Activated CD8-positive, alpha-beta T cell treated with anti-CD3 and anti-CD28 coated beads for 36 hours (primary cell): Measurements from ENCODE around the gene VGF. TPM values are rescaled to one million over a fixed set of nuclear protein-coding genes. Genes with fewer than 3 reads are reported as not detected.

Experiments used
- ATAC-seq: fragments of 200-7000 bp; cut with Tn5 transposase; one replicate; pipeline ENCODE4 v1.10.0; 2021; ENCODE audit warnings: mild to moderate bottlenecking, moderate library complexity
- CTCF ChIA-PET: fragments of 350-600 bp; sonication (Branson Sonifier 250); formaldehyde crosslinking; loops from one replicate; lab custom pipeline; 2021; ENCODE audit warnings: antibody characterized with exemption; lab: Charles Lee
- POLR2A ChIA-PET: fragments of 350-600 bp; sonication (Branson Sonifier 250); formaldehyde crosslinking; loops from one replicate; lab custom pipeline; 2021; ENCODE audit warnings: antibody characterized with exemption; lab: Charles Lee
- DNase-seq: peaks from one replicate; pipeline ENCODE4 v3.0.0-alpha.2; 2020
- H3K27ac Mint-ChIP-seq: one replicate; pipeline ENCODE4 v1.8.0; 2021; ENCODE audit warnings: mild to moderate bottlenecking, mixed read lengths
- H3K27me3 Mint-ChIP-seq: one replicate; pipeline ENCODE4 v1.8.0; 2021; ENCODE audit warnings: mixed read lengths
- H3K36me3 Mint-ChIP-seq: one replicate; pipeline ENCODE4 v1.8.0; 2021; ENCODE audit warnings: low read depth, mixed read lengths
- H3K4me1 Mint-ChIP-seq: one replicate; pipeline ENCODE4 v1.8.0; 2021; ENCODE audit warnings: low read depth, mixed read lengths
- H3K4me3 Mint-ChIP-seq: one replicate; pipeline ENCODE4 v1.8.0; 2021; ENCODE audit warnings: mild to moderate bottlenecking, moderate library complexity, mixed read lengths
- H3K9me3 Mint-ChIP-seq: one replicate; pipeline ENCODE4 v1.8.0; 2021; ENCODE audit warnings: mixed read lengths
- CTCF ChIP-seq: fragments of 200-600 bp; IDR thresholded peaks from one replicate; pipeline ENCODE4 v1.8.0; 2022; ENCODE audit warnings: antibody characterized with exemption, mild to moderate bottlenecking
- intact Hi-C: fragments of 100-400 bp; cut with micrococcal nuclease; formaldehyde crosslinking; loops from one replicate; pipeline ENCODE4 v1.10.0; 2022
- total RNA-seq, 2 experiments: library from RNA; stranded (reverse); gene quantifications; one replicate each; pipeline ENCODE4 v1.2.3, GENCODE V29; 2021

VGF gene
- total RNA-seq, 2 experiments from 2014 or later, result not detected

- Mint-ChIP-seq H3K36me3 (peaks cover 16% of the 10 kb centered on the region), H3K27me3 (peaks cover 39% of the 10 kb centered on the region), H3K4me1 (peaks cover 36% of the 10 kb centered on the region), H3K4me3 (peak overlapping the region; percentile 55), H3K27ac (no peak overlapping the region), H3K9me3 (no peaks in the 10 kb centered on the region)
- intact Hi-C loops, result no loop called here
- ChIA-PET POLR2A (interaction anchor here (0.9 to 1.5 kb wide), 3 partner anchors 9 to 29 kb away, joined by 3 to 5 read pairs (median 3); no protein-coding TSS in a partner anchor), CTCF (interaction anchor here (0.8 to 2.7 kb wide), 3 partner anchors 8 to 20 kb away, joined by 3 to 27 read pairs (median 3); no protein-coding TSS in a partner anchor)
- ATAC-seq (peak; percentile 3), DNase-seq (no peak)
- no peak for TF ChIP-seq CTCF
Observed at GRCh38 chr7:101163279-101164070, 1.9 kb downstream of the VGF start.

DNA sequence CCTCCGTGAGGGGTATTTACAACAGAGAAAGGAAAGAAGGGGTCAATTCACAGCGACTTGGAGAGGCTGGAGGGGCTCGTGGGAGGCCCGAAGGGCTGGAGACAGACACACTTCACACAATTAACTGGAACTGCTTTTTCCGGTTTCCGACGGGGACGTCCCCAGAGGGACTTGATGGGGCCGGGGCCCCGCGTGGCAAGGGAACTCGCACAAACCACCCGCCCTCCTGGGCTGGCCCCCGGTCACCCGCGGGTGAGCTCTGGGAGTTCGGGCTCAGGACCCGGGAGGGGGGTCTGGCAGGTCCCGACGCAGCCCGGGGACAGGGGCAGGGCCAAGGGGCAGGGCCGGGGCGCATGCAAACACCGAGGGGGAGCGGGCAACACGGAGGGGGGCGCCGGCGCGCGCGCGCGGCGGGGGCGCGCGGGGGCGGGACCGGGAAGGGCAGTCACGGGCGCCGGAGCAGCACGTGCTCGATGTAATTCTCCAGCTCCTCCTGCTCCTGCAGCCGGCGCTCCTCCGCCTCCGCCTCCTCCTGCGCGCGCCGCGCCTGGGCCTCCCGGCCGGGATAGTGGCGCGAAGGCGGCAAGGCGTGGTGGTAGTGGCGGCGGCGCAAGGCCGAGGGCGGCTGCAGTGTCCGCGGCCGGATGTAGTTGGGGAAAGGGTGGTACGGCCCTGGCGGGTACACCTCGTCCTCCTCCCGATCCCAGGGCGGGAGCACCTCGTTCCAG is 2.7 kb downstream of the VGF start:
- ChIA-PET CTCF (interaction anchor here (0.8 to 1.0 kb wide), 2 partner anchors 9 to 18 kb away, joined by 3 read pairs; no protein-coding TSS in a partner anchor), POLR2A (interaction anchor here (1.0 to 1.5 kb wide), 2 partner anchors 11 to 30 kb away, joined by 3 to 5 read pairs; no protein-coding TSS in a partner anchor)
- DNase-seq (no peak), ATAC-seq (no peak)
- intact Hi-C loops, result no loop called here
- H3K27me3 Mint-ChIP-seq, result peaks cover 31% of the 10 kb centered on the region
- H3K9me3 Mint-ChIP-seq, result no peaks in the 10 kb centered on the region
- H3K36me3 Mint-ChIP-seq, result peaks cover 20% of the 10 kb centered on the region
- H3K4me3 Mint-ChIP-seq, result peak overlapping the region; percentile 20
- peaks cover 33% of the 10 kb centered on the region for H3K4me1 Mint-ChIP-seq
- no peak for TF ChIP-seq CTCF
- H3K27ac Mint-ChIP-seq, result no peak overlapping the region

GRCh38 chr7:101161692-101162471 is 3.5 kb downstream of the VGF start:
- Mint-ChIP-seq H3K36me3 (peaks cover 21% of the 10 kb centered on the region), H3K9me3 (no peaks in the 10 kb centered on the region), H3K4me3 (peak overlapping the region; percentile 20), H3K27ac (no peak overlapping the region), H3K27me3 (peaks cover 23% of the 10 kb centered on the region), H3K4me1 (peaks cover 25% of the 10 kb centered on the region)
- no peak for ATAC-seq
- intact Hi-C loops, result no loop called here
- ChIA-PET CTCF (interaction anchor here (0.8 to 1.7 kb wide), 3 partner anchors 10 to 31 kb away, joined by 3 to 5 read pairs (median 3); no protein-coding TSS in a partner anchor), POLR2A (interaction anchor here (1.5 kb wide), 1 partner anchor 12 kb away, joined by 5 read pairs; no protein-coding TSS in a partner anchor)
- no peak for DNase-seq
- TF ChIP-seq CTCF, result no peak

GRCh38 chr7:101160910-101161309 is 4.5 kb downstream of the VGF start:
- no peak overlapping the region for H3K4me3 Mint-ChIP-seq
- no peak for DNase-seq
- CTCF ChIA-PET, result interaction anchor here (0.8 to 1.7 kb wide), 2 partner anchors 11 to 17 kb away, joined by 3 to 5 read pairs; no protein-coding TSS in a partner anchor
- TF ChIP-seq CTCF, result no peak
- no peaks in the 10 kb centered on the region for H3K9me3 Mint-ChIP-seq
- peaks cover 17% of the 10 kb centered on the region for H3K27me3 Mint-ChIP-seq
- no peak overlapping the region for H3K27ac Mint-ChIP-seq
- peaks cover 18% of the 10 kb centered on the region for H3K4me1 Mint-ChIP-seq
- no peak for ATAC-seq
- intact Hi-C loops, result no loop called here
- POLR2A ChIA-PET, result no interaction called here
- peaks cover 22% of the 10 kb centered on the region for H3K36me3 Mint-ChIP-seq
